LNCaP clone FGC (cell line): Measurements from ENCODE around the gene VSIR.

Source experiments
- DNase-seq: peaks from one replicate; pipeline ENCODE4 v3.0.0-alpha.2; 2011; ENCODE audit warnings: low read depth
- H3K4me3 ChIP-seq: 2 replicates; pipeline ENCODE4 v1.5.1; 2011; ENCODE audit warnings: mild to moderate bottlenecking, low read depth, low read length, control low read depth
- TF ChIP-seq, protein P1 (sequence below): IDR thresholded peaks from 2 replicates; pipeline ENCODE4 v1.5.1; 2012; ENCODE audit warnings: mild to moderate bottlenecking; ENCODE audit not compliant: control insufficient read depth, insufficient read depth; ENCODE audit errors: extremely low read depth

The VSIR gene

DNA sequence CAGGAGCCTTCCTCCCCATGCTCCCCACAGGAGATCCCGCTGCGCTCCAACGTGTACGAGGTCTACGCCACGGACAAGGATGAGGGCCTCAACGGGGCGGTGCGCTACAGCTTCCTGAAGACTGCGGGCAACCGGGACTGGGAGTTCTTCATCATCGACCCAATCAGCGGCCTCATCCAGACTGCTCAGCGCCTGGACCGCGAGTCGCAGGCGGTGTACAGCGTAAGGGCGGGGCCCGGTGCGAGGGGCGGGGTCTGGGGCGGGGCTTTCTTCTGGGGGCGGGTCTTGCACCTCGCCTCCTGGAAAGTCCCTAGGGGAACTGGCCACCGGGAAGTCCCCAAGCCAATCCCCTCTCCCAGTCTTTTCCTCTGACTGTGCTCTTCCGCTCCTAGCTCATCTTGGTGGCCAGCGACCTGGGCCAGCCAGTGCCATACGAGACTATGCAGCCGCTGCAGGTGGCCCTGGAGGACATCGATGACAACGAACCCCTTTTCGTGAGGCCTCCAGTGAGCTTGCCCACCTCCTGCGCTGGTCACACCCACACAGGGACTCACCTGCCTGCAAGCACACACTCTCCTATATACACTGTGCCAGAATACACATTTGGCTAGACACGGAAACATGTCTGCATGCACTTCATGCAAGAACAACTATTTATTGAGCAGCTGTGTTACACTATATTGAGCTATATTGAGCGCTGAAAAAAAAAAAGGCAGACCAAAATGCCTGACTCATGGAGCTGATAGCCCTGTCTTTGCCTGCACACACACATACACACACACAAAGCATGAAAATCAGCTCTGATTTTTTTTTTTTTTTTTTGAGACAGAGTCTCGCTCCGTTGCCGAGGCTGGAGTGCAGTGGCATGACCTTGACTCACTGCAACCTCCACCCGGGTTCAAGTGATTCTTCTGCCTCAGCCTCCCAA, 32.7 kb upstream of the VSIR start:
- no peak overlapping the region for H3K4me3 ChIP-seq
- TF ChIP-seq, protein P1, sequence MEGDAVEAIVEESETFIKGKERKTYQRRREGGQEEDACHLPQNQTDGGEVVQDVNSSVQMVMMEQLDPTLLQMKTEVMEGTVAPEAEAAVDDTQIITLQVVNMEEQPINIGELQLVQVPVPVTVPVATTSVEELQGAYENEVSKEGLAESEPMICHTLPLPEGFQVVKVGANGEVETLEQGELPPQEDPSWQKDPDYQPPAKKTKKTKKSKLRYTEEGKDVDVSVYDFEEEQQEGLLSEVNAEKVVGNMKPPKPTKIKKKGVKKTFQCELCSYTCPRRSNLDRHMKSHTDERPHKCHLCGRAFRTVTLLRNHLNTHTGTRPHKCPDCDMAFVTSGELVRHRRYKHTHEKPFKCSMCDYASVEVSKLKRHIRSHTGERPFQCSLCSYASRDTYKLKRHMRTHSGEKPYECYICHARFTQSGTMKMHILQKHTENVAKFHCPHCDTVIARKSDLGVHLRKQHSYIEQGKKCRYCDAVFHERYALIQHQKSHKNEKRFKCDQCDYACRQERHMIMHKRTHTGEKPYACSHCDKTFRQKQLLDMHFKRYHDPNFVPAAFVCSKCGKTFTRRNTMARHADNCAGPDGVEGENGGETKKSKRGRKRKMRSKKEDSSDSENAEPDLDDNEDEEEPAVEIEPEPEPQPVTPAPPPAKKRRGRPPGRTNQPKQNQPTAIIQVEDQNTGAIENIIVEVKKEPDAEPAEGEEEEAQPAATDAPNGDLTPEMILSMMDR: no peak
- DNase-seq: no peak

DNA sequence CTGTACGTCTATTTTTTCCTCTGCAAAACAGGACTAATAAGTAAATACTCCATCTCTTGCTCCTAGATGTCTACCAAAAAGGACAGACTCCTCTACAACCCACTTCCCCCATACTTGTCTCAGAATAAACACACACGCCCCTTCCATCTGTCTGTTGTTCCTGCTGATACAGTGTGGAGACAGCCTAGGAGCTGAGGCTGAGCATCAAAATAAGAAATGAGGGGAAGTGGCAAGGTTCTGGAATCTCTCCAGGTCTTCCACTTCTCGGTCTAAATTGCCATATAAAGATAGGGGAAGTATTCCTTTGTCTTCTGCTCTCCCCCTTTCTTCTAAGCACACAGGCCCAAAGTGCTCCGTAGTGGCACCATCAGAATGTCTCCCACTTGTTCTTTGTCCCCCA, 30.8 kb upstream of the VSIR start:
- no peak overlapping the region for H3K4me3 ChIP-seq
- TF ChIP-seq, protein P1: no peak
- no peak for DNase-seq

DNA sequence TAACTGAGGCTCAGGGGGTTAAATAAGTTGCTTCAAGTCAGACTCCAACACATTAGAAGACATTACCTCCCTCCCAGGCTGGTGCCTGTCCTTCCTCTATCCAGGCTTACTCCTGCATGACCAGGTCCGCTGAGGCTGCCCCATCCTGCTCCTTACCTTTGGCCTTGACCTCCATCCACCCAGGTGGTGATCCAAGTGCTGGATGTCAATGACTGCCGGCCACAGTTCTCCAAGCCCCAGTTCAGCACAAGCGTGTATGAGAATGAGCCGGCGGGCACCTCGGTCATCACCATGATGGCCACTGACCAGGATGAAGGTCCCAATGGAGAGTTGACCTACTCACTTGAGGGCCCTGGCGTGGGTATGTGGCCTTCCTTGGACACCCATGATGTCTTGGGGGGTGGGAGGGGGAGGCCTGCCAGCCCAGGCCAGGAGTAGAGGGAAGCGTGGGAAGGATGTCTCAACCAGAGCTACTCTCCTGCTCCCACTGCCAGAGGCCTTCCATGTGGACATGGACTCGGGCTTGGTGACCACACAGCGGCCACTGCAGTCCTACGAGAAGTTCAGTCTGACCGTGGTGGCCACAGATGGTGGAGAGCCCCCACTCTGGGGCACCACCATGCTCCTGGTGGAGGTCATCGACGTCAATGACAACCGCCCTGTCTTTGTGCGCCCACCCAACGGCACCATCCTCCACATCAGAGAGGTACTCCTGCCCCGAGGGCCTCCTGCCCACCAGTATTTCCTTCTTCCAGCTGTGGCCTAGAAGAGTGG, 29.6 kb upstream of the VSIR start:
- TF ChIP-seq, protein P1: no peak
- H3K4me3 ChIP-seq: no peak overlapping the region
- no peak for DNase-seq

DNA sequence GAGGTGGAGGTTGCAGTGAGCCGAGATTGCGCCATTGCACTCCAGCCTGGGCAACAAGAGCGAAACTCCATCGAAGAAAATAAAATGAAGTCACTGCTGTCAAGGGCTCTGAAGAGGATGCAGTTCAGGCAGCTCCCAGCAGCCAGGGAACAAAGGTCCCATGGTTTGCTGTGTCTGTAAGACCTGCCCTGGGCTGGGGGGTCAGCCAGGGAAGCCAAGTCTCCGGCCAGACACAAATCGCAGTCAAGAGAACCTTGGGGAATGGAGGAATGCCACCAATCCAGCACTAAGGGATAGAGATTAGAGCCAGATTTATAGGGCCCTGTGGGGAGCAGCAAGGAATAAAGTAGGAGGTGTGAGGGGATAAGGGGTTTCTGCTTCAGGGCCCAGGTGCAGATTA, 28.9 kb upstream of the VSIR start:
- H3K4me3 ChIP-seq: no peak overlapping the region
- no peak for DNase-seq
- TF ChIP-seq, protein P1: no peak

GRCh38 chr10:71801361-71801760, 28.0 kb upstream of the VSIR start:
- DNase-seq: no peak
- H3K4me3 ChIP-seq: no peak overlapping the region
- TF ChIP-seq, protein P1: no peak

DNA sequence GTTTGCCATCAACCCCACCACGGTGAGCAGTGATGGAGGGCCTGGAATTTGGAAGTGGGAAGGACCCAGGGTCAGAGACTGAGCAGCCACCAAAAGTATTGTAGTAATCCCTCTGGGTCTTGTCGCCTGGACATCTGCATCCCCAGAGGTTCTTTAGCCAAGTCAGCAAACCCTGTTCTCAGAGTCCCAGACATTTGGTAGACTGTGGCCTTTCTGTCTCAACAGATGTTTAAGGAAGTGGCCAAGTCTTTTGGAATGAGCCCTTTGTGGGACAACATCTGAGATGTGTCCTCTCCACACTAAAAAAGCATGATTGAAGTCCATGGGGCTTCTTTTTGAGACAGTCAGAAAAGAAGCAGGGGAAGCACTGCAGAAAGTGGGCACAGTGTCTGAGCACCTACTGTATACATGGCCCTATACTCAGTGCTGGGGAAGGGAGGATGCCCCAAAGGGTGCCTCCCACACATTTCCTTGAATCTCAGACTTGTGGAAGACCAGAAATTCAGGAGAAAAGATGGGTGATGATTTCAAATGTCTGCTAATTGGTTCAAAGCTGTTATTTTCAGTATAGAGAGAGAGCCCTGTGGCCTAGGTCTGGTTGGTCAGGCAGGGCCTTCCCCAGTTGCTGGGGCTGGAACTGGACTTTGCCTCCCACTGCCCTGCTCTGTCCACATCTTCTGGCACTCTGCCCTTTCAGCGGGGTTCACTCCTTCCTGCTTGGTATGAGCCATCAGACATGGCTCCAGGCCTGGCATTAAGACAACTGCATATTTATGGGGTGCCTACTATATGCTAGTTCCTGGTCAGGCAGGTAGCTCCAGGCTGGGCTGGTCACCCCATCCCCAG, 26.5 kb upstream of the VSIR start:
- no peak for DNase-seq
- TF ChIP-seq, protein P1: no peak

More for the DNA sequence above, 26.5 kb upstream of the VSIR start:
- no peak overlapping the region for H3K4me3 ChIP-seq
